Mononuclear cell (primary cell): ENCODE measurements around the gene SCFD2. TPM values are rescaled to one million over a fixed set of nuclear protein-coding genes. Genes with fewer than 3 reads are reported as not detected.
"Not testable (repeated sequence)": the region's sequence is repeated elsewhere in the genome, so short reads cannot be mapped to it uniquely, and the experiment has no call there.

Experiments used
- H3K27me3 ChIP-seq: 2 replicates; pipeline ENCODE4 v1.6.0; 2011; ENCODE audit warnings: low read length, control low read depth; ENCODE audit not compliant: insufficient read depth
- H3K4me1 ChIP-seq: 2 replicates; pipeline ENCODE4 v1.5.1; 2011; ENCODE audit warnings: mild to moderate bottlenecking, low read length, control low read depth; ENCODE audit not compliant: insufficient read depth
- H3K4me3 ChIP-seq: 2 replicates; pipeline ENCODE4 v1.5.1; 2011; ENCODE audit warnings: mild to moderate bottlenecking, low read length, moderate library complexity
- H3K9me3 ChIP-seq: 2 replicates; pipeline ENCODE4 v1.5.1; 2011; ENCODE audit warnings: low read depth, mild to moderate bottlenecking, control low read depth, low read length
- total RNA-seq: library from RNA; depleted of rRNA; stranded (reverse); fragments of >200 nt; gene quantifications from one replicate; pipeline ENCODE4 v1.2.3, GENCODE V29; 2012

The SCFD2 gene
- total RNA-seq, 1 donor = 20.6 TPM

GRCh38 chr4:53061091-53061850, 304.6 kb downstream of the SCFD2 start:
- Histone ChIP-seq H3K4me3 (no peak overlapping the region), H3K27me3 (no peaks in the 10 kb centered on the region), H3K4me1 (no peaks in the 10 kb centered on the region), H3K9me3 (no peaks in the 10 kb centered on the region)

GRCh38 chr4:53060278-53060677, 305.6 kb downstream of the SCFD2 start:
- Histone ChIP-seq H3K4me3 (no peak overlapping the region), H3K4me1 (no peaks in the 10 kb centered on the region), H3K27me3 (no peaks in the 10 kb centered on the region), H3K9me3 (no peaks in the 10 kb centered on the region)

- Histone ChIP-seq H3K27me3 (no peaks in the 10 kb centered on the region), H3K4me3 (no peak overlapping the region), H3K9me3 (no peaks in the 10 kb centered on the region), H3K4me1 (no peaks in the 10 kb centered on the region)
Measured at GRCh38 chr4:53059871-53060270, 306.0 kb downstream of the SCFD2 start.

DNA sequence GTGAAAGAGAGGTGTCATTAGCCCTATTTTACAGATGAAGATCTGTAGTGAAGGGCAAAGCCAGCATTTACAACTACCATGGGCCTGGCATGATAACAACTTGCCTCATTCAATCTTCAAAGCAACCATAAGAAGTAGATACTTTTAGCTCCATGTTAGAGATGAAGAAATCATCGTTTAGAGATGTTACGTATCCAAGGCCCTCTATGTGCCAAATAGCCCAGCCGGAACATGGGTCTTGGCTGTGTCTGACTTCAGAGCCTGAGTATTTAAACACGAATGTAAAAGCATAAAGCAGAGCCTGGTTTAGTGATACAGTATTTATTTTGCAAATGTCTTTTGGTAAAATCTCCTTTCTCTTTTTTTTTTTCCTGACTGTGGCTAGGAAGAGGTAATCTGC, 306.6 kb downstream of the SCFD2 start:
- H3K9me3 ChIP-seq = no peaks in the 10 kb centered on the region
- no peaks in the 10 kb centered on the region for H3K27me3 ChIP-seq
- H3K4me3 ChIP-seq = no peak overlapping the region
- no peaks in the 10 kb centered on the region for H3K4me1 ChIP-seq

DNA sequence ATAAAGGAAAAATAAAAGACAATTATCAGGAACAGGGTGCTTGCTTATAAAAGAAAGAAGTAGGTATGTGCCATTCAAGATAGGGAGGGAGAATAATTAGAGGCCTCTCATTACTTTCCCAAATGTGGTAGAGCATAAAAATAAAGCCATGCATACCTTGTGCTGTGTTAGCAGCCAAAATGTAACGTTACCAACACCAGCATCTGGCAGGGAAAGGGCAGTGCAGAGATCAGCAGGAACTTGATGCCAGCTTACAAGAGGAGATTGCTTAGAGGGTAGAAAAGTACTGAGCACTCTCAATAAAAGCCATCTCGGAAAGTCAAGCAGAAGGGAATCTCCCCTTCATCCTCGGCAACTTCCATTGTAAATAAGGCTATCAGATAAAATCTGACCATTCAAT, 308.2 kb downstream of the SCFD2 start:
- no peaks in the 10 kb centered on the region for H3K27me3 ChIP-seq
- no peaks in the 10 kb centered on the region for H3K4me1 ChIP-seq
- H3K4me3 ChIP-seq = no peak overlapping the region
- no peaks in the 10 kb centered on the region for H3K9me3 ChIP-seq

GRCh38 chr4:53057108-53057507, 308.8 kb downstream of the SCFD2 start:
- H3K4me1 ChIP-seq, H3K9me3 ChIP-seq, H3K27me3 ChIP-seq, H3K4me3 ChIP-seq: not testable (repeated sequence)

GRCh38 chr4:53055716-53056403, 310.0 kb downstream of the SCFD2 start:
- Histone ChIP-seq H3K27me3 (no peaks in the 10 kb centered on the region), H3K4me1 (no peaks in the 10 kb centered on the region), H3K9me3 (no peaks in the 10 kb centered on the region), H3K4me3 (no peak overlapping the region)

DNA sequence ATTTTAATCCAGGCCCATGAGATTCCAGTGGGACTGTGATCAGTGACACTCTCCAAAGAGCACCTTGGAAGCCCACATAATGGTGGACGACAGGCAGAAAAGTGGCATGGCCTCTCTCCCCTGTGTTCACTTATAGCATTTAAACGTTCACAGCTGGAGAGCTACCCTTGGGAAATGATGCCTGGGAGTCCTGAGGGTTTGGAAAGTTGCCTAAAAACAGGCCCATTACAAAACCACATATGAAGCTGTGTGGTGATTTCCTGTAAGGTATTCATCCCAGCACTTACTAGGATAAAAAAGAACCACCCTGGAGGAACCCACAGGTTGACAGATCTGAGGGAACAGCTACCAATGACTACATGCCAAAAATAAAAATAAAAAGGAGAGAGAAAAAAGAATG, 310.6 kb downstream of the SCFD2 start:
- Histone ChIP-seq H3K4me1 (no peaks in the 10 kb centered on the region), H3K27me3 (no peaks in the 10 kb centered on the region), H3K9me3 (no peaks in the 10 kb centered on the region), H3K4me3 (no peak overlapping the region)

DNA sequence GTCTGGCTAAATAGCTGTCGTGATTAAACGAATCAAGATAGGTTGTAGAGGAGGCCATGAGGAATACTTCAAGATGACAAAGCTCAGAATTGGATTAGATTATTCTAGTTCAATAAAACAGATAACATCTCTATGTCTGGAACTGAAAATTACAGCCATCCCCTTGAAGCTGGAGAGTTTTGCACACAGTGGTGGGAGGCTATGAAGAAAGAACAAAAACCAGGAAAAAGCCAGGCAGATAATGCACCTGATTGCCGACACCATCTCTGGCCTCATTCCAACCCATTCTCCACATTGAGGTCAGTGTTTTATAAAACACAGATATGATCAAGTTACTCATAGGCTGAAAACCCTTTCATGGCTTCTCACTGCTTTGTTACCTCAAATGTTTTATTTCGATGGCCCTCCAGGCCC, 315.5 kb downstream of the SCFD2 start:
- Histone ChIP-seq H3K4me3 (no peak overlapping the region), H3K27me3 (no peaks in the 10 kb centered on the region), H3K4me1 (no peaks in the 10 kb centered on the region), H3K9me3 (no peaks in the 10 kb centered on the region)

GRCh38 chr4:53049528-53049927, 316.3 kb downstream of the SCFD2 start:
- Histone ChIP-seq H3K27me3 (no peaks in the 10 kb centered on the region), H3K4me3 (no peak overlapping the region), H3K9me3 (no peaks in the 10 kb centered on the region), H3K4me1 (no peaks in the 10 kb centered on the region)

GRCh38 chr4:53044651-53044960, 321.3 kb downstream of the SCFD2 start:
- no peaks in the 10 kb centered on the region for H3K4me1 ChIP-seq
- no peaks in the 10 kb centered on the region for H3K27me3 ChIP-seq
- H3K4me3 ChIP-seq = no peak overlapping the region
- H3K9me3 ChIP-seq = no peaks in the 10 kb centered on the region

DNA sequence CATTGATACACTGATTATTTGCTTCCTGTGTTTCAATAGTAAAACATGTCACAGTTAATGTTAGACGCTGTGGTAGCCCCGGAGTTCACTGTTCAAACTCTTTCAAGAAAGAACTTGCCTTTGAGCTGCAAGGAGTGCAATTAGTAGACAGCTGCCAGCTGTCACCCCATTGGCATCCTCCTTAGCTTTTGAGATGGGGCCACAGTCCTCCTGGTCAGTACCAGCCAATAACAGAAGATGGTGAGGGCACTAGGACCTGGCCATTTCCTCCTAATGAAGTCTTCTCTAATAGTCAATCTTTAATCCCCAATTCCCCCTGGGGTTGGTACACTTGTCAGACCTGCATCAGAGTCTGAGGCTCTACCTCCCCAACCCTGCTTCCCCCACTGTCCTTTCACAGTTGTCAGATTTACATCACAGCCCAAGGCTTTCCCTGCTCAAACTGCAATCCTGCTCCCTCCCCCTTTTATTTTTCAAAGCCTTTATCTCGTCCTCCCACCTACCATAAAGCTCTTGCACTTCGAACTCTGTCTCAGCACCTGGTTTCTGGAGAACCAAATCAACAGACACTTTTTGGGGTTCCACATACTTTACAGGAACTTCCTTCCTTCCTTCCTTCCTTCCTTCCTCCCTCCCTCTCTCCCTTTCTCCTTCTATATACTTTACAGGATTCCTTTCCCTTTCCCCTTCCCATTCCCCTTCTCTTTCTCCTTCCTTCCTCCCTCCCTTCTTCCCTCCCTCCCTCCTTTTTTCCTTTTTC, 321.8 kb downstream of the SCFD2 start:
- Histone ChIP-seq H3K9me3 (no peaks in the 10 kb centered on the region), H3K4me3 (no peak overlapping the region), H3K4me1 (no peaks in the 10 kb centered on the region), H3K27me3 (no peaks in the 10 kb centered on the region)

- Histone ChIP-seq H3K4me1 (no peaks in the 10 kb centered on the region), H3K27me3 (no peaks in the 10 kb centered on the region), H3K9me3 (no peaks in the 10 kb centered on the region), H3K4me3 (no peak overlapping the region)
Measured at GRCh38 chr4:53043055-53043454, 322.8 kb downstream of the SCFD2 start.

DNA sequence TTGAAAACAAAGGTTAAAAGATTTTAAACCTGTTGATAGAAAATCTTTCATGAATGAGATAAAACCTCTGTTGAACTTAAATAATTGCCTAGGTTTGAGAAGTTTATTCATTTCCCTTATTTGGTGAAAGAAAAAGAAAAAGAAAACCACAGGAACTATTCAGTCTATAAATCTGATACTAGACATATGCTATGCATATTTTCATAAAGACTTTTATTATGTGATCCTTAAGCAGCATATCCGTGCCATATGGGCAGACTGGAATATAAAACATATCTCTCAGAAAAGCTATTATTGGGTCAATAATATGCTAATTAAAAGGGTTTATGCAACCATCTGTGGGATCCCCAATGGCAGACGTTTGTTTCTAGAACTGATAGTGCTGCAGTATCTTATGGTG, 325.0 kb downstream of the SCFD2 start:
- Histone ChIP-seq H3K9me3 (no peaks in the 10 kb centered on the region), H3K4me1 (no peaks in the 10 kb centered on the region)

GRCh38 chr4:53040459-53040815, 325.4 kb downstream of the SCFD2 start:
- no peaks in the 10 kb centered on the region for H3K9me3 ChIP-seq
- no peaks in the 10 kb centered on the region for H3K4me1 ChIP-seq
- H3K27me3 ChIP-seq = no peaks in the 10 kb centered on the region
- no peak overlapping the region for H3K4me3 ChIP-seq

More for the DNA sequence above, 325.0 kb downstream of the SCFD2 start:
- no peaks in the 10 kb centered on the region for H3K27me3 ChIP-seq
- no peak overlapping the region for H3K4me3 ChIP-seq
